Measurements from ENCODE around the gene ITGA3.

Gene ITGA3

DNA sequence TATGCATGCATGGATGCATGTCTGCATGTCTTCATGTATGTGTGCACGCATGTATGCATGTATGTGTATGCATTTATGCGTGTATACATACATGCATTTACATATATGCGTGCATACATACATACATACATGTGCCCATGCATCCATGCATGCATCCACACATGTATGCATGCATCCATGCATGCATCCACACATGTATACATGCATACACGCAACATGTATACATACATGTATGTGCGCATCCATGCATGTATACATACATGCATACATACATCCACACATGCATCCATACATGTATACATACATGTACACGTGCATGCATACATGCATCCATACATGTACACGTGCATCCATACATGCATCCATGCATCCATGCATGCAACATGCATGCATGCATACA, 31.1 kb upstream of the ITGA3 start:
- no peak overlapping the region for H2AFZ ChIP-seq (ENCODE audit: low read depth, low read length)
- no peak overlapping the region for H3K4me3 ChIP-seq (ENCODE audit: low read depth in 1 of 2, low read length in 2 of 2)
- TF ChIP-seq, protein P1, sequence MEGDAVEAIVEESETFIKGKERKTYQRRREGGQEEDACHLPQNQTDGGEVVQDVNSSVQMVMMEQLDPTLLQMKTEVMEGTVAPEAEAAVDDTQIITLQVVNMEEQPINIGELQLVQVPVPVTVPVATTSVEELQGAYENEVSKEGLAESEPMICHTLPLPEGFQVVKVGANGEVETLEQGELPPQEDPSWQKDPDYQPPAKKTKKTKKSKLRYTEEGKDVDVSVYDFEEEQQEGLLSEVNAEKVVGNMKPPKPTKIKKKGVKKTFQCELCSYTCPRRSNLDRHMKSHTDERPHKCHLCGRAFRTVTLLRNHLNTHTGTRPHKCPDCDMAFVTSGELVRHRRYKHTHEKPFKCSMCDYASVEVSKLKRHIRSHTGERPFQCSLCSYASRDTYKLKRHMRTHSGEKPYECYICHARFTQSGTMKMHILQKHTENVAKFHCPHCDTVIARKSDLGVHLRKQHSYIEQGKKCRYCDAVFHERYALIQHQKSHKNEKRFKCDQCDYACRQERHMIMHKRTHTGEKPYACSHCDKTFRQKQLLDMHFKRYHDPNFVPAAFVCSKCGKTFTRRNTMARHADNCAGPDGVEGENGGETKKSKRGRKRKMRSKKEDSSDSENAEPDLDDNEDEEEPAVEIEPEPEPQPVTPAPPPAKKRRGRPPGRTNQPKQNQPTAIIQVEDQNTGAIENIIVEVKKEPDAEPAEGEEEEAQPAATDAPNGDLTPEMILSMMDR (IDR thresholded peaks at IDR 0.05; ENCODE audit: borderline replicate concordance, extremely low read depth, low read length, poor library complexity, severe bottlenecking) = no peak
- TF ChIP-seq EZH2 (IDR thresholded peaks at IDR 0.05; ENCODE audit: borderline replicate concordance, low read depth, low read length, severe bottlenecking) = no peak
- H3K4me2 ChIP-seq (ENCODE audit: insufficient read depth, low read length) = no peak overlapping the region
- peaks cover 9% of the 10 kb centered on the region for H4K20me1 ChIP-seq (ENCODE audit: insufficient read depth, low read length)
- H3K36me3 ChIP-seq (ENCODE audit: insufficient read depth, low read length) = no peaks in the 10 kb centered on the region
- DNase-seq = no peak
- ATAC-seq (ENCODE audit: insufficient read depth, low read depth) = no peak
- peaks cover 8% of the 10 kb centered on the region; the same call in 1 of the 2 replicates for H3K4me1 ChIP-seq (ENCODE audit: insufficient read depth, low read length)
- no peak overlapping the region for H3K9ac ChIP-seq (ENCODE audit: low read depth, low read length)
- H3K27ac ChIP-seq (ENCODE audit: low read length) = no peak overlapping the region
- no peaks in the 10 kb centered on the region for H3K27me3 ChIP-seq (ENCODE audit: insufficient read depth, low read length, poor library complexity)
- H3K79me2 ChIP-seq (ENCODE audit: insufficient read depth, low read length) = no peaks in the 10 kb centered on the region
- H3K9me3 ChIP-seq (ENCODE audit: insufficient read depth, low read length, severe bottlenecking) = peaks cover 17% of the 10 kb centered on the region

DNA sequence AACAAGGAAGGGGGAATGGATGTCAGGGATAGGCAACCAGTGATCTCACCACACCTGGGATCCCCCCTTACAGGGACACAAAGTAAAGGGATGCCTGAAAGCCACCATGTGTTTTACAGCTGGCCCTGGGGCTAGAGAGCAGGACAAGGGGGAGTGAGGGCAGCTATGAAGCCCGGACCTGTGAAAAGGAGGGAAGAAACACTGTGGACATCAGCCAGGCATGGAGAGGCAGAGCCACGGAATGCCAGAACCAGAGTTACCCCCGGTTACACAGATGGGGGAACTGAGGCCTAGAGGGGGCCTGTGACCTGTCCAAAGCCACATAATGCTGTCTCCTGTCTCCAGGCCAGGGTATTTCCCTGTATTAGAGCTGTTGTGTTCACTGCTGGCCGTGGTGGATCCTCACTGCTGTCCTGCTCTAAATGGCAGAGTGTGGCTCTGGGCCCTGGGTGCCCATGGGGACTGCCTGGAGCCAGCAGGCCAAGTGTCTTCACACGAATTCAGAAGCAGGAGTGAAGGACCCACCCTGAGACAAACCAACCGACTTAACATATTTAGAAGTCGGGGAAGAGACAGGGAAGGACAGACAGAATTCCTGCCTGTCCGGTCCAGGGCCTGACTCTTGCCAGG, 29.7 kb upstream of the ITGA3 start:
- H3K4me3 ChIP-seq (ENCODE audit: low read depth in 1 of 2, low read length in 2 of 2) = no peak overlapping the region

DNA sequence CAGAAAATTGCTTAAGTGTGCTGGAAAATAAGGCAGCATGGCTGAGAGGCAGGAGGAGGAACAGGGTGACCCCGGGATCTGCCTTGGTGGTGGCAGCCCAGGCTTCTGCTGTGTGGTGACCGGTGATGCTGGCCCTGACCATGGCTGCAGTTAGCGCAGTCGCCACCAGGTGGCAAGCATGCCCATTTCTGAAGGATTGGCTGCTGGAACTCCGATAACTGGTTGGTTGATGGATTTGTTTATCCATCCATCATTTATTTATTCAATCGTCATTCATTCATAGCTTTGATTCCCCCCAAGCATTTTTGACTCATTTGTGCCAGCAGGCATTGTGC, 29.1 kb upstream of the ITGA3 start:
- TF ChIP-seq, protein P1 (IDR thresholded peaks at IDR 0.05; ENCODE audit: borderline replicate concordance, extremely low read depth, low read length, poor library complexity, severe bottlenecking) = peak; percentile 96
- TF ChIP-seq EZH2 (IDR thresholded peaks at IDR 0.05; ENCODE audit: borderline replicate concordance, low read depth, low read length, severe bottlenecking) = no peak
- peaks cover 3% of the 10 kb centered on the region for H3K27me3 ChIP-seq (ENCODE audit: insufficient read depth, low read length, poor library complexity)
- H4K20me1 ChIP-seq (ENCODE audit: insufficient read depth, low read length) = peaks cover 9% of the 10 kb centered on the region
- H3K4me3 ChIP-seq (ENCODE audit: low read depth in 1 of 2, low read length in 2 of 2) = no peak overlapping the region
- DNase-seq (peak; percentile 54), ATAC-seq (ENCODE audit: insufficient read depth, low read depth) (peak; percentile 54)
- no peak overlapping the region for H3K4me2 ChIP-seq (ENCODE audit: insufficient read depth, low read length)
- no peaks in the 10 kb centered on the region for H3K36me3 ChIP-seq (ENCODE audit: insufficient read depth, low read length)
- H3K79me2 ChIP-seq (ENCODE audit: insufficient read depth, low read length) = no peaks in the 10 kb centered on the region
- H3K9ac ChIP-seq (ENCODE audit: low read depth, low read length) = no peak overlapping the region
- H2AFZ ChIP-seq (ENCODE audit: low read depth, low read length) = no peak overlapping the region
- peaks cover 17% of the 10 kb centered on the region for H3K9me3 ChIP-seq (ENCODE audit: insufficient read depth, low read length, severe bottlenecking)
- no peak overlapping the region for H3K27ac ChIP-seq (ENCODE audit: low read length)
- H3K4me1 ChIP-seq (ENCODE audit: insufficient read depth, low read length) = peaks cover 8% of the 10 kb centered on the region; the same call in 1 of the 2 replicates

More for the DNA sequence above, 29.7 kb upstream of the ITGA3 start:
- TF ChIP-seq EZH2 (IDR thresholded peaks at IDR 0.05; ENCODE audit: borderline replicate concordance, low read depth, low read length, severe bottlenecking) = no peak
- TF ChIP-seq, protein P1 (IDR thresholded peaks at IDR 0.05; ENCODE audit: borderline replicate concordance, extremely low read depth, low read length, poor library complexity, severe bottlenecking) = peak; percentile 3
- Histone ChIP-seq H3K79me2 (ENCODE audit: insufficient read depth, low read length) (no peaks in the 10 kb centered on the region), H3K4me2 (ENCODE audit: insufficient read depth, low read length) (no peak overlapping the region), H3K9ac (ENCODE audit: low read depth, low read length) (no peak overlapping the region), H4K20me1 (ENCODE audit: insufficient read depth, low read length) (peaks cover 9% of the 10 kb centered on the region), H3K27ac (ENCODE audit: low read length) (no peak overlapping the region), H2AFZ (ENCODE audit: low read depth, low read length) (no peak overlapping the region), H3K27me3 (ENCODE audit: insufficient read depth, low read length, poor library complexity) (no peaks in the 10 kb centered on the region), H3K4me1 (ENCODE audit: insufficient read depth, low read length) (peaks cover 8% of the 10 kb centered on the region; the same call in 1 of the 2 replicates), H3K36me3 (ENCODE audit: insufficient read depth, low read length) (no peaks in the 10 kb centered on the region), H3K9me3 (ENCODE audit: insufficient read depth, low read length, severe bottlenecking) (peaks cover 17% of the 10 kb centered on the region)
- no peak for ATAC-seq (ENCODE audit: insufficient read depth, low read depth)
- DNase-seq = no peak

Measured in DND-41 (cell line).